ENCODE measurements around the gene SH3PXD2A. TPM values are rescaled to one million over a fixed set of nuclear protein-coding genes. Genes with fewer than 3 reads are reported as not detected.

Gene SH3PXD2A
- total RNA-seq, 4 donors from 2014 or later, result 6.2 to 16.8 (median 11.4) TPM

GRCh38 chr10:103605359-103606096, 249.8 kb downstream of the SH3PXD2A start:
- peak; percentile 56 to 92 for ATAC-seq
- no peaks in the 10 kb centered on the region for H3K27me3 ChIP-seq
- TF ChIP-seq POLR2A (IDR thresholded peaks at IDR 0.05) (no peak), CTCF (IDR thresholded peaks at IDR 0.05 in 4 of 5, conservative IDR thresholded peaks at IDR 0.05 in 1 of 5) (peak; percentile 79 to 92 (median 90))
- in situ Hi-C loops (cut with MboI; ENCODE audit: low sequenced_read_pairs in 4 of 4), result no loop called here
- H3K27ac ChIP-seq, result no peak overlapping the region
- peaks cover 4 to 6% of the 10 kb centered on the region in 2 donors for H3K4me1 ChIP-seq
- H3K9me3 ChIP-seq, result no peaks in the 10 kb centered on the region
- intact Hi-C loops (cut with DNase I; ENCODE audit: low total_unique reads), result loop anchor here (1.0 kb wide), 1 partner anchor 81 kb away; no protein-coding TSS in a partner anchor
- H3K36me3 ChIP-seq, result peaks cover 0 to 7% of the 10 kb centered on the region in 2 donors
- no peak overlapping the region for H3K4me3 ChIP-seq
- peak; percentile 50 to 72 for DNase-seq

GRCh38 chr10:103603382-103603781, 252.0 kb downstream of the SH3PXD2A start:
- Histone ChIP-seq H3K36me3 (peaks cover 0 to 7% of the 10 kb centered on the region in 2 donors), H3K27ac (no peak overlapping the region), H3K27me3 (no peaks in the 10 kb centered on the region), H3K9me3 (no peaks in the 10 kb centered on the region), H3K4me1 (peaks cover 0 to 4% of the 10 kb centered on the region in 2 donors), H3K4me3 (no peak overlapping the region)
- in situ Hi-C loops (cut with MboI; ENCODE audit: low sequenced_read_pairs in 4 of 4) (loop anchor here (5.0 kb wide), 1 partner anchor 84 kb away; no protein-coding TSS in a partner anchor), intact Hi-C loops (cut with DNase I; ENCODE audit: low total_unique reads) (no loop called here)
- no peak for ATAC-seq
- DNase-seq, result no peak
- TF ChIP-seq POLR2A (IDR thresholded peaks at IDR 0.05) (no peak), CTCF (IDR thresholded peaks at IDR 0.05 in 4 of 5, conservative IDR thresholded peaks at IDR 0.05 in 1 of 5) (no peak)

- intact Hi-C loops (cut with DNase I; ENCODE audit: low total_unique reads) (no loop called here), in situ Hi-C loops (cut with MboI; ENCODE audit: low sequenced_read_pairs in 4 of 4) (loop anchor here (5.0 kb wide), 1 partner anchor 84 kb away; no protein-coding TSS in a partner anchor)
- Histone ChIP-seq H3K27me3 (no peaks in the 10 kb centered on the region), H3K4me1 (peaks cover 0 to 7% of the 10 kb centered on the region in 2 donors), H3K36me3 (peaks cover 0 to 7% of the 10 kb centered on the region in 2 donors), H3K9me3 (no peaks in the 10 kb centered on the region), H3K4me3 (no peak overlapping the region), H3K27ac (no peak overlapping the region)
- DNase-seq (no peak), ATAC-seq (no peak)
- TF ChIP-seq CTCF (IDR thresholded peaks at IDR 0.05 in 4 of 5, conservative IDR thresholded peaks at IDR 0.05 in 1 of 5), result no peak
- no peak for TF ChIP-seq POLR2A (IDR thresholded peaks at IDR 0.05)
These were observed 252.6 kb downstream of the SH3PXD2A start for GRCh38 chr10:103602852-103603155.

- Histone ChIP-seq H3K27me3 (no peaks in the 10 kb centered on the region), H3K36me3 (peaks cover 0 to 7% of the 10 kb centered on the region in 2 donors), H3K9me3 (no peaks in the 10 kb centered on the region), H3K27ac (no peak overlapping the region), H3K4me3 (no peak overlapping the region), H3K4me1 (peaks cover 4 to 13% of the 10 kb centered on the region in 2 donors)
- DNase-seq (no peak), ATAC-seq (no peak)
- in situ Hi-C loops (cut with MboI; ENCODE audit: low sequenced_read_pairs in 4 of 4), result loop anchor here (5.0 kb wide), 1 partner anchor 85 kb away; no protein-coding TSS in a partner anchor
- intact Hi-C loops (cut with DNase I; ENCODE audit: low total_unique reads), result no loop called here
- TF ChIP-seq POLR2A (IDR thresholded peaks at IDR 0.05) (no peak), CTCF (IDR thresholded peaks at IDR 0.05 in 4 of 5, conservative IDR thresholded peaks at IDR 0.05 in 1 of 5) (no peak)
These were observed 253.1 kb downstream of the SH3PXD2A start for GRCh38 chr10:103602028-103602851.

All from gastrocnemius medialis (tissue), 4 donors.